HFFc6 (cell line): ENCODE results near the gene IL6. TPM values are rescaled to one million over a fixed set of nuclear protein-coding genes. Genes with fewer than 3 reads are reported as not detected.

Source experiments
- DNase-seq: peaks from one replicate; pipeline ENCODE4 v3.0.0-alpha.2; 2018
- H3K27ac Mint-ChIP-seq: 2 replicates; pipeline ENCODE4 v1.8.0; 2020; ENCODE audit warnings: mild to moderate bottlenecking, mixed read lengths
- H3K27me3 Mint-ChIP-seq: 2 replicates; pipeline ENCODE4 v1.8.0; 2021; ENCODE audit warnings: mild to moderate bottlenecking, moderate library complexity, mixed read lengths; ENCODE audit not compliant: insufficient read depth
- H3K36me3 Mint-ChIP-seq: 2 replicates; pipeline ENCODE4 v1.8.0; 2021; ENCODE audit warnings: low read depth, mixed read lengths
- H3K4me1 Mint-ChIP-seq: 2 replicates; pipeline ENCODE4 v1.8.0; 2020; ENCODE audit warnings: low read depth, mixed read lengths
- H3K4me3 Mint-ChIP-seq: 2 replicates; pipeline ENCODE4 v1.8.0; 2020; ENCODE audit warnings: mild to moderate bottlenecking, moderate library complexity, mixed read lengths
- H3K9me3 Mint-ChIP-seq: 2 replicates; pipeline ENCODE4 v1.8.0; 2020; ENCODE audit warnings: mild to moderate bottlenecking, mixed read lengths
- total RNA-seq, 6 experiments: library from RNA; stranded (reverse); fragmentation: NEBNext Ultra II Directional; extraction: Animal tissue kit (Norgen Biotek cat#: 25700); gene quantifications; 2 replicates in 1 of 6; 3 replicates in 5 of 6; pipeline ENCODE4 v1.2.3, GENCODE V29; 2021
- TF ChIP-seq, protein P1 (sequence below): fragments of 200-600 bp; sonication (generic); IDR thresholded peaks from 2 replicates; pipeline ENCODE4 v1.5.0; 2021; ENCODE audit warnings: antibody characterized with exemption, mild to moderate bottlenecking

The IL6 gene
- total RNA-seq, 6 experiments from 2014 or later, result 21.3 to 55.1 (median 50.0) TPM

DNA sequence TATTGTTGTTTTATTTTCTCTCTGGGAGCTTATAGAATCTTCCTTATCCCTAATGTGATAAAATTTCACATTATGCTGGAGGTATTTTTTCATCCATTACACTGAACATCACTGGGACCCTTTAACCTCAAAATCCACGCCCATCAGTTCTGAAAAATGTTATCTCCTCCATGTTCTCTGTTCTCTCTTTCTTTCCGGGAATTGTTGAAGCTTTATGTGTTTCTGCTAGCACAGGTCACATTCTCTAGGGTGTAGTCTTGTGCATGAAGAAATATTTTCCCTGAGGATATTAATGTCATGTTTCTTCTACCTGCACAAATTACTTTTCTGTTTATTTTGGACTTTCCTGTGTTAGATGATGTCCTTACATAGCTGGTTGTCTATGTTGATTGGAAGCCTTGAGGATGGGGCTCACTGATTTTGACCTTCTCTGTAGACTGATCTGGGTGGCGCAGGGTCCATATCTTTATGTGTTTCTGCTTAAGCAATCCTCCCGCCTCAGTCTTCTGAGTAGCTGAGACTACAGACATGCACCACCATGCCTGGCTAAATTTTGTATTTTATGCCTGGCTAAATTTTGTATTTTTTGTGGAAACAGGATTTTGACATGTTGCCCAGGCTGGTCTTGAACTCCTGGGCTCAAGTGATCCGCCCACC, 31.4 kb upstream of the IL6 start:
- Mint-ChIP-seq H3K27me3 (peaks cover 2% of the 10 kb centered on the region), H3K36me3 (no peaks in the 10 kb centered on the region), H3K4me3 (no peak overlapping the region), H3K4me1 (peaks cover 51% of the 10 kb centered on the region), H3K27ac (no peak overlapping the region), H3K9me3 (no peaks in the 10 kb centered on the region)
- TF ChIP-seq, protein P1, sequence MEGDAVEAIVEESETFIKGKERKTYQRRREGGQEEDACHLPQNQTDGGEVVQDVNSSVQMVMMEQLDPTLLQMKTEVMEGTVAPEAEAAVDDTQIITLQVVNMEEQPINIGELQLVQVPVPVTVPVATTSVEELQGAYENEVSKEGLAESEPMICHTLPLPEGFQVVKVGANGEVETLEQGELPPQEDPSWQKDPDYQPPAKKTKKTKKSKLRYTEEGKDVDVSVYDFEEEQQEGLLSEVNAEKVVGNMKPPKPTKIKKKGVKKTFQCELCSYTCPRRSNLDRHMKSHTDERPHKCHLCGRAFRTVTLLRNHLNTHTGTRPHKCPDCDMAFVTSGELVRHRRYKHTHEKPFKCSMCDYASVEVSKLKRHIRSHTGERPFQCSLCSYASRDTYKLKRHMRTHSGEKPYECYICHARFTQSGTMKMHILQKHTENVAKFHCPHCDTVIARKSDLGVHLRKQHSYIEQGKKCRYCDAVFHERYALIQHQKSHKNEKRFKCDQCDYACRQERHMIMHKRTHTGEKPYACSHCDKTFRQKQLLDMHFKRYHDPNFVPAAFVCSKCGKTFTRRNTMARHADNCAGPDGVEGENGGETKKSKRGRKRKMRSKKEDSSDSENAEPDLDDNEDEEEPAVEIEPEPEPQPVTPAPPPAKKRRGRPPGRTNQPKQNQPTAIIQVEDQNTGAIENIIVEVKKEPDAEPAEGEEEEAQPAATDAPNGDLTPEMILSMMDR, result no peak
- DNase-seq, result no peak

DNA sequence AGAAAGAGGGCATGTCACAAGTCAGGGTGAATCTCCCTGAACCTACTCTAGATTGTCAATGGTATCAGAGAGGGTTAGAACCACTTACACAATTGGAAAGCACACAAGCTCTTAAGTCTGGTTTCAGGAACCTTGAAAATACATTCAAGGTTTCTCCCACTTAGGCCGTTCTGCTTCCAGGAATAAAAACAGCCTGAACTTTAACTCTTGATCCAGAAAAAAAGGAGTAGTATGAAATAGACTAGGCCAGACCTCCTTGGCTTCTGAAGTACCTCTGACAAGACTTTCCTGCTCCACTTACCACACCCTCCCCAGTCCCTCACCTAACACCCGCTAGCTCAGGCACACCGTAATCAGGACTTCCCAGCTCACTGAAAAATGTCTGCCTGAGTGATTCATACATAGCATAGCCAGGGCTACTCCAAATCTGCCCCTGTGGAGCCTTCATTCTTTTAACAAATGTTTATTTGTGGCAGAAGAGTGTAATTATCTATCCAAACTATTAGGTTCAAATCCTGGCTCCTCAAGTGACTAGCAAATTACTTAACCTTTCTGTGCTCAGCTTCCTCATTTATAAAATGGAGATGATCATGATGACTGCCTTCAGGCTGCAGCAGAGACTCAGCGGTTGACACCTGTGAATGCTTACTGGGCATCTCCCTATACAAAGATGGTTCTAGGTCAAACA, 30.3 kb upstream of the IL6 start:
- TF ChIP-seq, protein P1, result no peak
- H3K27me3 Mint-ChIP-seq, result peaks cover 2% of the 10 kb centered on the region
- peak overlapping the region; percentile 79 for H3K27ac Mint-ChIP-seq
- H3K4me3 Mint-ChIP-seq, result peak overlapping the region; percentile 24; the same call in 1 of the 2 replicates
- H3K36me3 Mint-ChIP-seq, result no peaks in the 10 kb centered on the region
- DNase-seq, result no peak
- no peaks in the 10 kb centered on the region for H3K9me3 Mint-ChIP-seq
- peaks cover 54% of the 10 kb centered on the region for H3K4me1 Mint-ChIP-seq

DNA sequence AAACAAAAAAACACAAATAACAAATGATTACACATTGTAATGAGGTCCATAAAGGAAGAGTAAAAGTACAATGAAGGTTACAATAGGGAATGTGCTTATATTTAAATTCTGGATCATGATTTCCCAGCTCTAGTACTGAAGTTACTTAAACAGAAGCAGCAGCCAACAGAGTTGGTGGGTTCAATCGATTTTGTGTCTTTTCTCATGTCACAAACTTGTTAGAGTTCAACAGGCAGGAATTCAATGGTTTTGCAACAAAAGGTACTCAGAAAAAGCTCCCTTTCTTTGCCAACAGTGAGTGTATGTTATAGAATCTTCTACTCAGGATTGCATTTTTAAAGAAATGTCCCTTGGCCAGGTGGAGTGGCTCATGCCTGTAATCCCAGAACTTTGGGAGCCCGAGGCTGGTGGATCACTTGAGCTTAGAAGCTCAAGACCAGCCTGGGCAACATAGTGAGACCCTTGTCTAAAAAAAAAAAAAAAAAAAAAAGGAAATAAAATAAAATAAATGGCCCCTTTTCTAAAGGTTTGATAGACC, 29.6 kb upstream of the IL6 start:
- peaks cover 54% of the 10 kb centered on the region for H3K4me1 Mint-ChIP-seq
- no peak for DNase-seq
- no peak overlapping the region for H3K4me3 Mint-ChIP-seq
- no peaks in the 10 kb centered on the region for H3K36me3 Mint-ChIP-seq
- H3K27ac Mint-ChIP-seq, result peak overlapping the region; percentile 79; the same call in 1 of the 2 replicates
- TF ChIP-seq, protein P1, result no peak
- no peaks in the 10 kb centered on the region for H3K9me3 Mint-ChIP-seq
- peaks cover 2% of the 10 kb centered on the region for H3K27me3 Mint-ChIP-seq

DNA sequence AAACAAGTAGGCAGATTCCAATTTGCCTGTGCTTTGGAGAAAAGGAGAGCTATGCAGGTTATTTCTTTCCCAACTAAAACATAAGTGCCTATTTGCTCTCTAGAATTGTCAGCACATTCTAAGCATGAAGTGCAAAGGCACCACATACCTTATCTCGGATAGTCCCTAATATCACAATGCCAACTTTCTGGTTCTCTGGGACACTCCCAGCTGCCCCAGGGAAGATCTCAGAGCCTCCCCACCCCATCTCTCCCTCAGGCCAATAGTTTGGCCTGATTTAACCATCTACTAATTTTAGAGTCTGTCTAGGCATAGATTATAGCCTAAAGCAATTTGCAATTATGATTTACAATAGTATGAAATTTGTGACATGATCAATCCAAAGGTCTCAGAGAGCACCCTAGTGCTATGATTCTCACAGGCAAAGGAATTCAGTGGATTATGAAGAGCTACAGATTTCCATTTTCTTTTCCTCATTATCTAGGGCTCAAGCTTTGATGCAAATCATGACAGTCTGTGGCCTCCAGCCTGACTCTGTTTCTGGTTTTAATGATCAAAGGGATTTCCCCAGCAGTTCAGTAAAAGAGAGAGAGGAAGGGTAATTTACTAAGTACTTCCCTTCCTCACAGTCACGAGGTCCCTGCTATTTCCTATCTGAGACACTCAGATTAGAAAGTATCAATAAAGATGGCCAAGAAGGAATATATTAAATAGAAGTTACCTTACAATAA, 29.0 kb upstream of the IL6 start:
- H3K36me3 Mint-ChIP-seq, result no peaks in the 10 kb centered on the region
- H3K27me3 Mint-ChIP-seq, result peaks cover 2% of the 10 kb centered on the region
- H3K9me3 Mint-ChIP-seq, result no peaks in the 10 kb centered on the region
- TF ChIP-seq, protein P1, result no peak
- H3K4me1 Mint-ChIP-seq, result peaks cover 54% of the 10 kb centered on the region
- no peak overlapping the region for H3K27ac Mint-ChIP-seq
- H3K4me3 Mint-ChIP-seq, result no peak overlapping the region
- DNase-seq, result no peak

DNA sequence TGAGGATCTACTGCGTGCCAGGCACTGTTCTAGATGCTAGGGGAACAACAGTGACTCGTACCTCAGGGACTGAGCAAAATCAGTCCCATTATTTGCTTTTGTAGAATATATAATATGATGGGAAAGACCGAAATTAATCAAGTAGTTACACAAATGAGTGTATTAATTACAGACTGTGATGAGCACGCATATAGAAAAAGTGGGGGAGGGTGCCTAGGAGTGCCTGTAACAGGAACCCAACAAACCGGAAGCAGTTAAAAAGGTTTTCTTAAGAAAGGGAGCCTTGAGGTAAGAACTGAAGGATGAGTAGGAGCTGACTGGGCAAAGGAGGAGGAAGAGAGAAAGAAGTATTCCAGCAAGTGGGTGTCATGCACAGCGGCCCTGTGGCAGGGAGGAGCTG, 28.2 kb upstream of the IL6 start:
- TF ChIP-seq, protein P1, result no peak
- Mint-ChIP-seq H3K36me3 (no peaks in the 10 kb centered on the region), H3K27me3 (peaks cover 2% of the 10 kb centered on the region), H3K27ac (no peak overlapping the region), H3K4me1 (peaks cover 54% of the 10 kb centered on the region), H3K9me3 (no peaks in the 10 kb centered on the region), H3K4me3 (no peak overlapping the region)
- DNase-seq, result no peak
